DMS 273 (cell line): ENCODE results near the gene C15orf61.

Source experiments
- DNase-seq: peaks from one replicate; lab custom pipeline; 2025; ENCODE audit not compliant: unreplicated experiment; lab: John Stamatoyannopoulos, UW

Gene C15orf61

DNA sequence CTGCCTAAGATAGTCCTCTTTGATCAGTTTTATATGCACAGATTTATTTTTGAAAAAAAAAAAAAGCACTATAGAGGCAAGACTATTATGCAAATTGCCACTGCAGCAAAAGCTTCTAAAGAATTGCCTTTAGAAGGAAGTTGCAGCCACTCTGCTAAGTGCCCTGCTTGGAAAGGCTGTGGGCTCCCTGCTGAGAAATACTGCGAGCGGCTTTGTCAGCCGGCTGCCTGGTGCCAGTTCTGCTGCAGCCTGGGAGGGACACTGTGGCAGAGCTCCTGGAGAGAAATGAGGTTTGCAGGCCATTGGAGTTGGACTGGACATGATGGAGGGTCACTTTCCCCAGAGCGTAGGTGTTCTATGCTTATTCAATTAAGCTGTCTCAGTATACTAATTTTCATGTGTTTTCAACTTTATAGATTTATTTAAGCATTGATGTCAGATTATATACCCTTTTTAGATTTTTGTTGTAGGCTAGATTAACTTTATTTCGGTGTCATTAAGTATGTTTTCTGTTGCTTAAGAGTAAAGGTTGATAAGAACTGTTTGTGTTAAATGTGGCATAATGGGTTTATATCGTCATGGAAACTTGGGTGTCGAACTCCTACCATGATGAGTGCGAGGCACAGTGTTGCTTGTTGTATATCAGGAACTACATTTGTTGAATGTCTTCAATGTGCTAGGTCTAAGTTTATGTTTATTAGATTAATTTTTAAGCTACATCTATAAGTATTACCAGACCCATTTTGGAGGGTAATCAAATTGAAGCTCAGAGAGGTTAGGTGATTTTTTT is 28.1 kb downstream of the C15orf61 start:
- peak; percentile 61 for DNase-seq

DNA sequence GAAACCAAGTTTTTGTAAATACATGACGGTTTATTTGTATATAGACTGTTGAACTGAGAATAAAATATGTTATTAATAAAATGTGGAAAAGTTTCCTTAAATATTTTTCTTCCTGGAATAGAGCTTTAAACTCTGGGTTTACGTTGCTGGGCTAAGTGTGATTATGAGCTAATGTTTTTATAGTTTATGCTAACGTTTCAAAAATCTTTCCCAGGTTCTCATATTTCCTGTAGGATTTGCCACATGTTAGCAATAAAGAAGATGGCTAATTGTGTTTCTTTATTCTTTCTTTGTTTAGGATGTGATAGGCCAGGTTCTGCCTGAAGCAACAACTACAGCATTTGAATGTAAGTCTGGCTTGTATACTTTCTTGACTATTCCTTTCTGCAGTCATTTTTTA is 28.8 kb downstream of the C15orf61 start:
- no peak for DNase-seq

DNA sequence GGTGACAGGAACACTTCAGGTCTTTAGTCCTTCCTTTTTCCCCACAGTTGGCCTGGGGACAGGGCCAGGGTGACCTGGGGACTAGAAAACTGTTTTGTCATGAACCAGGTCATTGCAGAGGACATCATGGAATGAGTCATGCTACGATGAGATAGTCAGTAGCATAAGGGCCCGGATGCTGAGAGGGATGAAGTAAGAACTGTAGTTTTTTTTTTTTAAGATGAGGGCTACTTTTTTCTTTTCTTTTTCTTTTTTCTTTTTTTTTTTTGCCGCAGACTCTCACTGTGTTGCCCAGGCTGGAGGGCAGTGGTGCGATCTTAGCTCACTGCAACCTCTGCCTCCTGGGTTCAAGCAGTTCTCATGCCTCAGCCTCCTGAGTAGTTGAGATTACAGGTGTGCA is 29.6 kb downstream of the C15orf61 start:
- DNase-seq = no peak

DNA sequence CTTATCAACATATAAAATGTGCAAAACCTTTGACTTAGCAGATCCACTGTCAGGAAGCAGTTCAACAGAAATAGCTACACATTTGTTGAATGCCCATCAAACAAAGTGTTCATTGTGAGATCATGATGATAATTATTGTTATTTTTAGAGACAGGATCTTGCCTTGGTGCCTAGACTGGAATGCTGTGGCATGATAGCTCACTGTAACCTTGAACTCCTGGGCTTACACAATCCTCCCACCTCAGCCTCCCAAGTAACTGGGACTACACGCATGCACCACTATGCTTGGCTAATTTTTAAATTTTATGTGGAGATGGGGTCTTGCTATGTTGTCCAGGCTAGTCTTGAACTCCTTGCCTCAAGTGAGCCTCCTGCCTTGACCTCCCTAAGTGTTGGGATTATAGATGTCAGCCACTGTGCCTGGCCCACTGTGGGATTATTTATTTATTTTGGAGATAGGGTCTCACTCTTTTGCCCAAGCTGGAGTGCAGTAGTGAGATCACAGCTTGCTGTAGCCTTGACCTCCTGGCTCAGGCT is 30.3 kb downstream of the C15orf61 start:
- no peak for DNase-seq

DNA sequence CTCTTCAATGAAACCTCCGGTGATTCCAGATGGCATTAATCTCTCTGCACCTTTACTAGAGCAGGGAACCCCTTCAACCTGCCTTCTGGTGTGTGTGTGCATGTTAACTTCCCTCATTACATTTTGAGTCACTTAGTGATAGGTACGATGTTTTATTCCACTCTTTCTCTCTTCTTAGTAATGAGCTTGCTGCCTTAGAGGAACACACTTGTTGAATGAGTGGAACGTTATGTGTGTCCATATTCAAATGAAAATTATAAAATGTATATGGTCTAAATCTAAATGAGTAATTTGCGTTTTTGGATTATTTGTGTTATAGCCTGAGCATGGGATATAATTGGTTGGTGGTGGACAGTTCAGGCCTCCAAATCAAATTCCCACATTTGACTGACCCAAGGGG is 33.6 kb downstream of the C15orf61 start:
- no peak for DNase-seq

DNA sequence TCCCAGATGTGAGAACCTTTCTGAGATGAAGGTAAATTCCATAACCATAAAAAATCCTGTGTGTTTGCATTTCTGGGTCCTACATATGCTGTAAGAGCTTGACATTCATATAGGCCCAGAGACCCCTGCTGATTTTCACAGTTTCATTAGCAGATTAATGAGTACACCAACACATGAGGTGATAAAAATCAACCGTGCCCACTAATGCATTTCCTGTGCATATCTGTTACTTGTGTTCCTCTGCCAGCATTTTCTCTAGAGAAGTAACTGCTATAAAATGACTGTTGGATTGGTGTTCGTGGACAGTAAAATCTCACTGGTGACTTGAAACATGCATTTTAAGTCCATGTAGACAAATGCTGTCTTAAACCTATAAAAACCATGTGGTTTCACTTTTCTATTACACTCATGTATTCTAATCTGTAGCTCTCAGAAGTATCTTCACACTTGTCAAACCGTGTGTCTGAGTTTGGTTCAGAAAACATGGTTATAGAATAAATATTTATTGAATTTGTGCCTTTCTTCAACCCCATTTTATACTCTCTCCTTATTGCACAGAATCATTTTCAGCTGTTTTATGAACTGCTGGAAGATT is 36.1 kb downstream of the C15orf61 start:
- DNase-seq = no peak

DNA sequence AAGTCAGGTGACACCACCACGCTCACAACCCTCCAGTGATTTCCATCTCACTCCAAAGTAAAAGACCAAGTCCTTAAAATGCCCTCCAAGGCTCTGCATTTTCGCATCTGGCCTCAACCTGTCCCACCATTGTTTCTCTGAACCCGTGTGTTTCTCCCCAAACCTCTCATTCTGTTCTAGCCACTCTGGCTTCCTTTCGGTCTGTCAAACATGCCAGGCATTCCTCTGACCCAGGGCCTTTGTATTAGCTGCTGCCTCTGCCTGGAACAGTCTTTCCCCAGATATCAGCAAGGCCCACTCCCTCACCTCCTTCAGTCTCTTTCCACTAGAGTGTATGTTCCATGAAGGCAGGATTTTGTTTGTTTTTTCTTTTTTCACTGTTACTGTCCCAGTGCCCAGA is 37.6 kb downstream of the C15orf61 start:
- no peak for DNase-seq

DNA sequence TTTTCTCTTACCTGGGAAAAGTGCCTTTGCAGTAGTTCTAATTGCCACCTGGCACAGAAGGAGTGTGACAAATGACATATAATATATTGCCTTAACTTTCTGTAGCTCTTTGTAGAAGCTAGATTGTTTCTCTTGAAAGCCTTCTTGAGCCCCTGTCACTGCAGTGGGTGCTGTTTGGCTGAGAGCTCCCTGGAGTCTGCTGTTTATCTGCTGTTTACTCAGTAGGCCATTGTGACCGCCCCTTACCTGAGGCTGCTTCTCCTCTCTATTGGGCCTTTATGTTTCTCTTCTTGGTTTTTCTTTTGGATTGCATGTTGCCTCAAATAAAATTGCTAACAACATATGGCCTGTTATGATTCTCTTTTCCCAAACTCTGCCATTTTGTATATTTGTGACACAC is 38.2 kb downstream of the C15orf61 start:
- DNase-seq = no peak

DNA sequence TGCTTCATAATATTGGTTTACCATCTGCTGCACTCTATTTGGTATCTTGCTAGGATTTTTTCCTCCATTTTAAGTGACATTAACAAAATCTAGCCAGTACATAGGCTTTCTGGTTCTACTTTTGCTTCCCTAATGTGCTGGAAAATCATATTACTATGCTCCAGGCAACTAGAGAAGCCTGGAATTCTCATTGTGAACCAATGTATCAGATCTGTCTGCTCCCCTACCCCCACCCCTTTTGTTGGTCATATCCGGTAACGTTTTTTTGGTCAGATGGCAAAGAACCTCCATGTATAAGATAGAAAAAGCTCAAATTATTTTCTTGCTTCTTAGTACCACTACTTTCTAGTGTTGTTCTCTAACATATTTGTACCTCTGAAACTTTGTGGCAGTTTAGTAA is 38.6 kb downstream of the C15orf61 start:
- DNase-seq = no peak

DNA sequence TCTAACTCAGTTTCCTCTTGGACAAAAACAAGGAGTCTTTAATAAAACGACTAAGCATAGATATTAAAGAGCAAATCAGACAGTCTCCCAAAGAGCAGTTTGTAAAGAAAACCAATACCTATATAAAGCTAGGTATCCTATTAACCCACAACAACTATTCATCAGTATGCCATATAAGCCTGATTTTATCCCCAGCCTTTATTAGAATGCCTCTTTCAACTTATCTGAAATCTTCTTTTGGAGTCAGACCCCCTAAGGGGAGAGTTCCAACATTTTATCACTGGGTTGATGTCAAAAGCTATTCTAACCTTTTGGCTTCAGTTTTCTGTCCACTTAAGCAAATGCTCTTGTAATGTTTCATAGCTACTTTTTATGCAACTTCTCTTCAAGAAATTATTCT is 39.4 kb downstream of the C15orf61 start:
- no peak for DNase-seq

DNA sequence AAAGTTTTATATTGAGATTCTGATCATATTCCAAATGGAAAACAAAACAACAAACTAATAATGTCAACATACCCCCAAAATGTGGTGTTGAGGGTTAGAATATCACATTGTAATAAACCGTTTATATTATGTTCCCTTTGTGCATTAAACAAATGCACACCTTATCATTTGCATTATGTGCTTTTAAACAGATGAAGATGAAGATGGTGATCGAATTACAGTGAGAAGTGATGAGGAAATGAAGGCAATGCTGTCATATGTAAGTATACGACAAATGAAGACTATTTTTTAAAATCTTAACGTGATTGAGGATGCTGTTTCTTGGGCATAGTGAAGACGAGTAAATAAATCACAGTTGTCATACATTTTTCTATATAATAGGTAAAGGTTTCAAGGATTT is 42.2 kb downstream of the C15orf61 start:
- no peak for DNase-seq

DNA sequence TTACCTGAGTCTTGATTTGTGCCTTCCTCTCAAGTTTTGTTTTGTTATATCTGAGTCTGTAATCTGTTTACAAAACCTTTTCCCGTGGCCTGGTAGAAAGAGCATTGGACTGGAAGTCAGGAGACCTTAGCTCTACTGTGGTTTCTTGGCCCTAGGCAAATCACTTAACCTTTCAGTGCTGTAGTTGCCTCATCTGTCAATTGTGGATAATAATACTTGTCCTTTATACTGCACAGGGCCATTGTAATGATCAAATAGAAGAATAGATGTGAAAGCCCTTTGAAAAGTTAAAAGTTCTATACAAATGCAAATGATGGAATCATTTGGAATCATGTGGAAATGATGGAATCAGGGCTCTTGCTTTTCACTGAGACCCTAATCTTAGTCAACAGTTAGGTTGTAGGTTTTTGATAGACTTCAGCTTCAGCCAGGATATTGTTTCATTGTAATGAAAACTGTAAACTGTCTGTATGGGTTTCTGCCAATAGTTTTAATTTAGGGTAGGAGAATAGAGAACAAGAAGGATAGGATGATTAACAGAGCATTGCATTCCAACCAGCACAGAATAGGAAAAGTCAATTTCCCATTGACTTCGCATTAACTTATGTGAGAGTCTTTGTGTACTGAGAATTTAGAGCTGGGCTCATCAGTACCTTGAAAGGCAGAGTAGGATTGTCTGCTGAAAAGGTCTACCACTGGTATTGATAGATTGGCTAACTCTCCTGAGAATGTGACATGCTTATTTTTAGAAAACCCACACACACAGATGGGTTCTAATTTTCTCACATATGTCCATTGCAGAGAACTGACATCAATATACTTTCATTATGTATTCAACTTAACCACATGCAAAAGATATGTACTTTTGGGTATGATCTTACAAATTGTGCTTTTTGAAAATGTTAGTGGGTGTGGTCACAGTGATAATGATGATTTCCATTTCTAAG is 43.4 kb downstream of the C15orf61 start:
- no peak for DNase-seq

DNA sequence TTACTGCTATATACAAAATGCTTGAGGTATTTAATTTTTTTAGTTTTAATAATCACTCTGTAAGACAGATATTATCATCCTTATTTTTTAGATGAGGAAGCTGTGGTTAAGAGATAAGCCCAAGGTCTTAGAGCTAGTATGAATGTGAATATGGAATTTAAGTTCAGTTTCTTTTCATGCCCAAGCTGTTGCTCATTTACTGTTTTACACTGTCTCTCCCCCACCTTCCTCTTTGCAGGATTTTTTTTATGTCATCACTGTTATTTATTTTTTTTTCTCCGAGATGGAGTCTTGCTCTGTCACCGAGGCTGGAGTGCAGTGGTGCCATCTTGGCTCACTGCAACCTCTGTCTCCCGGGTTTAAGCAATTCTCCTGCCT is 44.0 kb downstream of the C15orf61 start:
- DNase-seq = no peak

DNA sequence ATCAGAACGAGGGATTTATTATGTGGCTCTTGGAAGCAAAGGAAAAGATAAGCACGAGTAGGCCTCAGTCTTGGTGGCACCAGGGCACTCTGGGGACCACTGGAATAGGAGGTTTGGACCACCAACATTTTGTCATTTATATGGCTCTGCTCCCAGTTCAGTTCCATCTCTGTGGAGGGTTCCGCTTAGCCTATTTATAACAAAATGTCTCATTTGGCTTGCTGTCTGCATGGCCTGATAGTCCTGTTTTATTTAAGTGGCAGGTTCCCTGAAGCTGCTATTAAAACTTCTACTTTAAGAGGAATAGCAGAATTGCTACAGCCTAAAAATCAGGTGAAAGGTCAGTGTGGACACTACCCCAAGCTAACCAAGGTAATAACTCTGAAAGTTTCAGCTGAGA is 48.7 kb downstream of the C15orf61 start:
- no peak for DNase-seq

DNA sequence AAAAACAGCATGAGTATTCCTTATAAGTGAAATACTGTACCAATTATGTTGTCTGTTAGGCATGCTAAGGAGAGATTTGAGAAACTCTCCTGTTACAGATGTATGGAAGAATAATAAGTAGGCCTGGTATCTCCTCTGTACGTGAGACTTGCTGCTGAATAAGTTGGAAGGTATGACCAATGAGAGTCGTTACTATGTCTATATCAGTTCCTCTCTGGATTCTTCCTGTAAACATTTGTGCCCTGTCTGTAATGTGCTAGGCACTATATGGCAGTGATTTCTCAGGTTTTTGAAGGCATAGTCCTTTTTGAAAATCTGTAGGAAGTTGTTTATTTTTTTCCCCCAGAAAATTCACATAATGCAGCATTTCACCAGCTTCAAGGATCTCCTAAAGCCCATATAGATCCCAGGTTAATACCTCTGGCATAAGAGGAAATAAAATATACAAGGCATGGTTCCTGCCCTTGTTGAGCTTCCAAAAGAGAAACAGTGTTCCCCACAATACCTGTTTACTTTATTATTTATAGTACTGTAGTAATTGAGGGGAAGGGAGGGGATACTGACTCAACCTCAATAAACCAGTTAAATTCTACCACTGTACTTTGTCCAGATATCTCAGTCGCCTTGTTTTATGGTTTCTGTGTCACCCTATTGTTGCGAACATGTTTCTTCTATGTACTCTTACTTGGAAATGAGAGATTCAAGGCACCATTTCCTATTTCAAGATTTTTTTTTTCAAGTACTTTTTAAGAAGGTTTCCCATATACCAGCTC is 50.1 kb downstream of the C15orf61 start:
- no peak for DNase-seq

DNA sequence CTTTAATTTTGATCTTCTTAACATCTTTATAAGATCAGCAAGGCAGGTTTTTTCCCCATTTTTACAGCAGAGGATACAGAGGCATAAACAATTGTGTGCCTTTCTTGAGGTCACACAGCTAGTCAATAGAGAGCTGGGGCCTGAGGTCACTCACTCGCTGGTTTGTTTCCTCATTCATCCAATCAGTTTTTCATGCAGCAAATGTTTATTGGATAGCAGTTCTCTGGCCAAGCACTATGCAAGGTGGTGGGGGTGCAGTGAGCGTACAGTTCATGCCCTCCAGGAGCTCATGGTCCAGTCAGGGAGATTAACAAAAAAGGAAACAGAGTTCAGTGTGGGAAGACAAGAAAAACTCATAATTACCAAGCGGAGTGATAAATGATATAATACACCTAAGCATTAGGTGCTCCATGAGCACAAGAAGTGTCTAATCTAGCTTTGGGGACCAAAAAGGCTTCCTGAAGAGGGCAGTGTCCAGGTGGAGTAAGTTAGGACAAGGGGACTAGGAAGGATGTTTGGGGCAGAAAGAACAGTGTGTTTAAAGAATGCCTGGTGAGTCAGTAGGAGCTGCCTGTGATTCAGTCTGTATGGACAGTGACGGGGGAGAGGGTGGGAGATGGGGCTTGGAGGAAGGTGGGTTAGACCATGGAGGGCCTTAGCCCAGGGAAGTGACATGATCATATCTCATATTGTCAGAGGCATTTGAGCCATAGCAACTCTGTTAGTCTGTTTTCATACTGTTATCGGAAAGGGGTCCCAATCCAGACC is 50.9 kb downstream of the C15orf61 start:
- no peak for DNase-seq

DNA sequence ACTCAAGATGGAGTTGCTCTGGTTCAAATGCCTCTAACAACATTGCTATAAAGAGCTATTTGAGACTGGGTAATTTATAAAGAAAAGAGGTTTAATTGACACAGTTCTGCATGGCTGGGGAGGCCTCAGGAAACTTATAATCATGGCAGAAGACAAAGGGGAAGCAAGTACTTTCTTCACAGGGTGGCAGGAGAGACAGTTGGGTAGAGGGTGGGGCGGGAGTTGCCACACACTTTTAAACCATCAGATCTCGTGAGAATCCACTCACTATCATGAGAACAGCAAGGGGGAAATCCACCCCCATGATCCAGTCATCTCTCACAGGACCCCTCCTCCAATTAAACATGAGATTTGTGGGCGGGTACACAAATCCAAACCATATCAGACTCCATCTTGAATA is 52.3 kb downstream of the C15orf61 start:
- DNase-seq = no peak

DNA sequence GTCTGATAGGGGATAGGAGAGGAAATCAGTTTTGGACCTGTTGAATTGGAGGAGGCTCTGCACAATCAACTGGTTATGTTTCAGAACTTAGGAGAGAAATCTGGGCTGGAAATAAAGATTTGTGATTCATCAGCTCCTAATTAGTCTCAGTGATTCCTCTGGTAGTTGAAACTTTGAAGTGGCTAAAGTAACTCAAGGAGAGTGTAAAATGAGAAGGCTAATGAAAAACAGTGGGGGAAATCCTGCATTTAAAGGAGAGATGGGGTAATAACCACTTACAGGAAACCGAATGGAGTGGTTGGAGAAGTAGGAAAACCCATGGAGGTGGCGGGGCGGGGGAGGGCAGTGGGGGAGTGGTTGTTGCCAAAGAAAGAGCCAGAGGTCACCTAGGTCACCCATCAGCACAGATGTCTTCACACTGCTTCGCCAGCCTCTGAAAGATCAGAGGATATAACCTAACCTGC is 54.1 kb downstream of the C15orf61 start:
- DNase-seq = no peak

DNA sequence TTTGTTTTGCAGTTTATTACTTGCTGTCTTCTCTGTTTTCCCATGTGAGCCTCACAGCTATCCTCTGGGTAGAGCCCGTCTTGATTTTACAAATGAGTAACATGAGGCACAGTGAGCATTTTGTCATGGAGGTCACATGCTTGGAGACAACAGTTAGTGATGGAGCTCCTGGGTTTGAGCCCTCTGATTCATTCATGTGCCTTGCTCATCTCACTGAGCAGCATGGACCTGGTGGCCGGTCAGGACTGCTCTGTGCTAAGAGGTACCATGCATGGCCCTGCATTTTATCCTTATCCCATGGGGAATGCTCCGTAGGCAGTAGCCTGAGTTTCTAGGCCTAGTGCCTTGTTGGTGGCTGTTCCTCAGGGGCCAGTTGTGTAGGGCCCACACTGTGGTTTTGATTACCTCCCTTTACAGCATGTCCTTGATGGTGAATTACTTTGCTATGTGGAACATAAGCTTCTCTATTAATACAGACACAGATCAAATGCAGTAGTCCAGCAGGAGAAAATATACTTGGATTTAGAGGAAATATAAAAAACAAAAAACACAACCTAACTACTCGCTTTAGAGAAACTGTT is 57.2 kb downstream of the C15orf61 start:
- DNase-seq = no peak

DNA sequence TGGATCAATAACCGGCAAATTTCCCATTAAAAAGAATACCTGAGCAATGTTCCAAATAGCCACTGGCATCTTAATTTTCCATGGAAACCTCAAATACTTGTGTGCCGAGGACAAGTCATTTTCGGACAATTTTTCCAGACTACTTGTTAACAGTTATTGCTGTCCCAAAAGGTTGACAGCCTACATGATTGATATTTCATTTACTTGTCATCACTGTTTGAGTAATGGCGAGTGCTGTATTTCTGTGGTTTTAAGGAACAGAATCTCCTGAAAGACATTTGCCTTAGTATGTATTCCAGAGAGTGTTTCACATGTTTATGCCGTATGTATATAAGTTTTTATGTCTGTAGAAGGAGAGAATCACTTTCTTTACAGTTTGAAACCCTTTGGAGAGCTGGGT is 58.2 kb downstream of the C15orf61 start:
- no peak for DNase-seq
